ENCODE measurements around the gene MAP2K5. TPM values are rescaled to one million over a fixed set of nuclear protein-coding genes. Genes with fewer than 3 reads are reported as not detected.

Gene MAP2K5
- total and polyA plus RNA-seq, 10 of the 15 experiments (the other 5 are each of a cell fraction or from before 2014, with no cell fraction given), result 1.3 to 19.4 (median 9.6) TPM

GRCh38 chr15:67762610-67763368 is 220.3 kb downstream of the MAP2K5 start (continued):
- TF ChIP-seq MYB (IDR thresholded peaks at IDR 0.05; ENCODE audit: borderline replicate concordance, low read depth, low read length), result no peak
- no peak for TF ChIP-seq SIX5 (IDR thresholded peaks at IDR 0.05; ENCODE audit: low read depth, low read length, severe bottlenecking)
- TF ChIP-seq NFIC (IDR thresholded peaks at IDR 0.05; ENCODE audit: low read depth, low read length), result peak; percentile 73
- TF ChIP-seq, protein P1, sequence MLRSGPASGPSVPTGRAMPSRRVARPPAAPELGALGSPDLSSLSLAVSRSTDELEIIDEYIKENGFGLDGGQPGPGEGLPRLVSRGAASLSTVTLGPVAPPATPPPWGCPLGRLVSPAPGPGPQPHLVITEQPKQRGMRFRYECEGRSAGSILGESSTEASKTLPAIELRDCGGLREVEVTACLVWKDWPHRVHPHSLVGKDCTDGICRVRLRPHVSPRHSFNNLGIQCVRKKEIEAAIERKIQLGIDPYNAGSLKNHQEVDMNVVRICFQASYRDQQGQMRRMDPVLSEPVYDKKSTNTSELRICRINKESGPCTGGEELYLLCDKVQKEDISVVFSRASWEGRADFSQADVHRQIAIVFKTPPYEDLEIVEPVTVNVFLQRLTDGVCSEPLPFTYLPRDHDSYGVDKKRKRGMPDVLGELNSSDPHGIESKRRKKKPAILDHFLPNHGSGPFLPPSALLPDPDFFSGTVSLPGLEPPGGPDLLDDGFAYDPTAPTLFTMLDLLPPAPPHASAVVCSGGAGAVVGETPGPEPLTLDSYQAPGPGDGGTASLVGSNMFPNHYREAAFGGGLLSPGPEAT (IDR thresholded peaks at IDR 0.05; ENCODE audit: low read depth), result peak; percentile 56; the same call in 1 of the 2 replicates
- TF ChIP-seq, protein P2, sequence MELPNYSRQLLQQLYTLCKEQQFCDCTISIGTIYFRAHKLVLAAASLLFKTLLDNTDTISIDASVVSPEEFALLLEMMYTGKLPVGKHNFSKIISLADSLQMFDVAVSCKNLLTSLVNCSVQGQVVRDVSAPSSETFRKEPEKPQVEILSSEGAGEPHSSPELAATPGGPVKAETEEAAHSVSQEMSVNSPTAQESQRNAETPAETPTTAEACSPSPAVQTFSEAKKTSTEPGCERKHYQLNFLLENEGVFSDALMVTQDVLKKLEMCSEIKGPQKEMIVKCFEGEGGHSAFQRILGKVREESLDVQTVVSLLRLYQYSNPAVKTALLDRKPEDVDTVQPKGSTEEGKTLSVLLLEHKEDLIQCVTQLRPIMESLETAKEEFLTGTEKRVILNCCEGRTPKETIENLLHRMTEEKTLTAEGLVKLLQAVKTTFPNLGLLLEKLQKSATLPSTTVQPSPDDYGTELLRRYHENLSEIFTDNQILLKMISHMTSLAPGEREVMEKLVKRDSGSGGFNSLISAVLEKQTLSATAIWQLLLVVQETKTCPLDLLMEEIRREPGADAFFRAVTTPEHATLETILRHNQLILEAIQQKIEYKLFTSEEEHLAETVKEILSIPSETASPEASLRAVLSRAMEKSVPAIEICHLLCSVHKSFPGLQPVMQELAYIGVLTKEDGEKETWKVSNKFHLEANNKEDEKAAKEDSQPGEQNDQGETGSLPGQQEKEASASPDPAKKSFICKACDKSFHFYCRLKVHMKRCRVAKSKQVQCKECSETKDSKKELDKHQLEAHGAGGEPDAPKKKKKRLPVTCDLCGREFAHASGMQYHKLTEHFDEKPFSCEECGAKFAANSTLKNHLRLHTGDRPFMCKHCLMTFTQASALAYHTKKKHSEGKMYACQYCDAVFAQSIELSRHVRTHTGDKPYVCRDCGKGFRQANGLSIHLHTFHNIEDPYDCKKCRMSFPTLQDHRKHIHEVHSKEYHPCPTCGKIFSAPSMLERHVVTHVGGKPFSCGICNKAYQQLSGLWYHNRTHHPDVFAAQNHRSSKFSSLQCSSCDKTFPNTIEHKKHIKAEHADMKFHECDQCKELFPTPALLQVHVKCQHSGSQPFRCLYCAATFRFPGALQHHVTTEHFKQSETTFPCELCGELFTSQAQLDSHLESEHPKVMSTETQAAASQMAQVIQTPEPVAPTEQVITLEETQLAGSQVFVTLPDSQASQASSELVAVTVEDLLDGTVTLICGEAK (IDR thresholded peaks at IDR 0.05; ENCODE audit: borderline replicate concordance), result no peak
- TF ChIP-seq MTA2 (IDR thresholded peaks at IDR 0.05; ENCODE audit: low read depth), result peak; percentile 94
- peak; percentile 83 for TF ChIP-seq CREM (IDR thresholded peaks at IDR 0.05; ENCODE audit: low read depth)
- no peak for TF ChIP-seq RCOR1 (conservative IDR thresholded peaks at IDR 0.05; ENCODE audit: low read depth, low read length)
- no peak for TF ChIP-seq ZBTB33 (IDR thresholded peaks at IDR 0.05)
- peak; percentile 86 for TF ChIP-seq JUNB (IDR thresholded peaks at IDR 0.05)
- TF ChIP-seq ZNF592 (IDR thresholded peaks at IDR 0.05), result no peak
- peak; percentile 37 to 83; a peak in 3 of 4 replicates for TF ChIP-seq BHLHE40 (IDR thresholded peaks at IDR 0.05; ENCODE audit: borderline replicate concordance in 1 of 2, low read depth in 2 of 2, low read length in 1 of 2)
- peak; percentile 27 for TF ChIP-seq MEF2B (IDR thresholded peaks at IDR 0.05; ENCODE audit: partially characterized antibody, poor library complexity, severe bottlenecking)
- TF ChIP-seq SMARCA5 (IDR thresholded peaks at IDR 0.05), result peak; percentile 61; the same call in 1 of the 2 replicates

Data from GM12878 (cell line).